ENCODE measurements around the gene FARP2. TPM values are rescaled to one million over a fixed set of nuclear protein-coding genes. Genes with fewer than 3 reads are reported as not detected.

The FARP2 gene
- total and polyA plus RNA-seq, 2 of the 4 experiments (the other 2 are of a cell fraction), result 17.1 to 30.8 TPM

- Histone ChIP-seq H2BK15ac (ENCODE audit: low read depth, low read length) (no peak overlapping the region), H3K4ac (ENCODE audit: low read depth, low read length) (no peak overlapping the region), H3K79me1 (ENCODE audit: low read depth in 1 of 2, low read length in 2 of 2) (no peaks in the 10 kb centered on the region), H3K4me2 (ENCODE audit: low read depth, low read length) (no peak overlapping the region), H3K14ac (replicated peaks; ENCODE audit: low read depth, low read length) (no peak overlapping the region), H2BK20ac (ENCODE audit: low read depth, low read length) (no peak overlapping the region), H3K27me3 (ENCODE audit: control insufficient read depth, insufficient read depth, low read length) (no peaks in the 10 kb centered on the region), H3K56ac (ENCODE audit: extremely low read depth, insufficient read depth, low read length) (no peak overlapping the region; the same call in 1 of the 2 replicates), H2AK5ac (ENCODE audit: low read depth, low read length) (no peak overlapping the region), H2BK5ac (ENCODE audit: low read depth, low read length, poor library complexity, severe bottlenecking) (no peak overlapping the region), H4K20me1 (ENCODE audit: insufficient read depth, low read length) (no peaks in the 10 kb centered on the region), H3K9me1 (ENCODE audit: insufficient read depth, low read length) (no peaks in the 10 kb centered on the region; the same call in 1 of the 2 replicates), H3K36me3 (ENCODE audit: control insufficient read depth, insufficient read depth, low read length) (no peaks in the 10 kb centered on the region; the same call in 1 of the 2 replicates), H3K4me3 (ENCODE audit: insufficient read depth, low read depth, low read length) (no peak overlapping the region), H4K91ac (ENCODE audit: insufficient read depth, low read depth, low read length) (no peak overlapping the region), H2AK9ac (replicated peaks; ENCODE audit: low read depth, low read length, poor library complexity) (no peak overlapping the region), H3K9me3 (ENCODE audit: control insufficient read depth, insufficient read depth, low read length) (no peaks in the 10 kb centered on the region), H2BK120ac (ENCODE audit: low read depth, low read length) (no peak overlapping the region), H4K8ac (ENCODE audit: low read depth in 2 of 2, low read length in 2 of 2) (no peak overlapping the region), H3K23ac (ENCODE audit: low read depth, low read length) (no peak overlapping the region), H4K5ac (ENCODE audit: low read depth, low read length) (no peak overlapping the region), H3K4me1 (ENCODE audit: control insufficient read depth, insufficient read depth, low read length) (no peaks in the 10 kb centered on the region), H3K18ac (ENCODE audit: low read depth, low read length) (no peak overlapping the region), H2AFZ (replicated peaks; ENCODE audit: low read length, poor library complexity) (no peak overlapping the region), H3K27ac (ENCODE audit: insufficient read depth, low read length) (no peak overlapping the region), H3K9ac (ENCODE audit: low read depth, low read length) (no peak overlapping the region)
- ChIA-PET CTCF (no interaction called here), POLR2A (ENCODE audit: unreplicated experiment) (no interaction called here)
- dilution Hi-C loops (cut with HindIII; ENCODE audit: low sequenced_read_pairs, unreplicated experiment), result no loop called here
- DNase-seq (no peak), ATAC-seq (ENCODE audit: low read depth) (no peak)
- in situ Hi-C loops (cut with MboI; ENCODE audit: low sequenced_read_pairs), result no loop called here
- TF ChIP-seq BHLHE40 (IDR thresholded peaks at IDR 0.05; ENCODE audit: low read depth, low read length) (no peak), RAD21 (IDR thresholded peaks at IDR 0.05; ENCODE audit: low read length) (no peak), SMC3 (IDR thresholded peaks at IDR 0.05; ENCODE audit: low read depth, low read length) (no peak)
- 83% methylated on average over 1 of the region's 12 CpGs; no CpG with 5 or more reads in 1 of the 2 experiments for WGBS, 2 experiments (ENCODE audit: extremely low coverage in 2 of 2, insufficient read length in 1 of 2)
- no TSS peak for BruUV-seq (replicated peaks)
- intact Hi-C loops (cut with micrococcal nuclease), result no loop called here
These were observed 109.5 kb downstream of the FARP2 start for GRCh38 chr2:241465543-241465942.

All from IMR-90 (cell line).